Astrocyte of the cerebellum (primary cell): Measurements from ENCODE around the gene PRXL2C.
"Not testable (repeated sequence)": the region's sequence is repeated elsewhere in the genome, so short reads cannot be mapped to it uniquely, and the experiment has no call there.

ENCODE experiments used
- DNase-seq: peaks from one replicate; pipeline ENCODE4 v3.0.0-alpha.2; 2011; ENCODE audit warnings: low read depth
- H3K4me3 ChIP-seq: 2 replicates; pipeline ENCODE4 v1.5.1; 2011; ENCODE audit warnings: mild to moderate bottlenecking, low read depth, low read length, moderate library complexity
- CTCF ChIP-seq: IDR thresholded peaks from 2 replicates; pipeline ENCODE4 v1.5.1; 2012; ENCODE audit warnings: low read length, low read depth, moderate library complexity, mild to moderate bottlenecking; ENCODE audit errors: missing control alignments
- in situ Hi-C: cut with HindIII; loops from 2 replicates; pipeline ENCODE4 v1.10.0; 2017; ENCODE audit warnings: low sequenced_read_pairs

PRXL2C gene, protein sequence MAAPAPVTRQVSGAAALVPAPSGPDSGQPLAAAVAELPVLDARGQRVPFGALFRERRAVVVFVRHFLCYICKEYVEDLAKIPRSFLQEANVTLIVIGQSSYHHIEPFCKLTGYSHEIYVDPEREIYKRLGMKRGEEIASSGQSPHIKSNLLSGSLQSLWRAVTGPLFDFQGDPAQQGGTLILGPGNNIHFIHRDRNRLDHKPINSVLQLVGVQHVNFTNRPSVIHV

DNA sequence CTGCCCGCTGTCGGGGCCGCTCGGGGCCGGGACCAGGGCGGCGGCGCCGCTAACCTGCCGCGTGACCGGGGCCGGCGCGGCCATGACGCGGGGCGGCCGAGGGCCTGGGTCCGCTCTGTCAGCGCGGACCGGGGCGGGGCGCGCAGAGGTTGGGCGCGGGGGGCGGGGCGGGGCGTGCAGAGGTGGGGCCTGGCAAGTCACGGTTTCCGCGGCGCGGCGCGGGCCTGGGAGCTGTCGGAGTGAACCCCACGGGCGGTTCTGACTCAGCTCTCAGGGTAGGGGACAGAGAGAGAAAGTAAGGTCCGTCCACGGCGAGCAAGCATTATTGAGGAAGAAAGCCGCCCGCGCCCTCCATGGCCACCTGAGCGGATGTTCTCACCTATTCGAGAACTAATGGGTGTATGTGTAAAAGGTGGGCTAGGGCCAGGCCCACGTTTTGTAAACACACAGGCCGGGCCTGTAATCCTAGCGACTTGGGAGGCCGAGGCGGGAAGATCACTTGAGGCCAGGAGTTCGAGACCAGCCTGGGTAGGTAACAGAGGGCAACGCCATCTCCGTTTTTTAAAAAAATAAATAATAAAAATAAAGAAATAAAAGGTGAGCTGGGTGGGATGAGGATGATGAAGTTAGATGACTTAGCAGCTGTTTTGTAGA, at the start of gene PRXL2C:
PRXL2C (minus strand) TSS at position 120 of the 654 bp plus-strand sequence; CDS start at position 84, 36 bp downstream.
- peak within 1 kb of the TSS; percentile 50 for H3K4me3 ChIP-seq
- in situ Hi-C loops = no loop called here
- DNase-seq = peak; percentile 12
- TF ChIP-seq CTCF = no peak

GRCh38 chr9:96700721-96701375, 45.7 kb upstream of the PRXL2C start:
- H3K4me3 ChIP-seq, in situ Hi-C loops, DNase-seq: not testable (repeated sequence)

- no peak for DNase-seq
- no peak overlapping the region for H3K4me3 ChIP-seq
- TF ChIP-seq CTCF = no peak
- in situ Hi-C loops = no loop called here
These were observed 36.2 kb upstream of the PRXL2C start for GRCh38 chr9:96691326-96691725.

GRCh38 chr9:96688745-96689464, 33.8 kb upstream of the PRXL2C start:
- in situ Hi-C loops = no loop called here
- no peak overlapping the region for H3K4me3 ChIP-seq
- no peak for DNase-seq
- TF ChIP-seq CTCF = no peak

GRCh38 chr9:96688187-96688586, 33.1 kb upstream of the PRXL2C start:
- TF ChIP-seq CTCF = no peak
- DNase-seq = no peak
- in situ Hi-C loops = no loop called here
- H3K4me3 ChIP-seq = no peak overlapping the region

- TF ChIP-seq CTCF = peak; percentile 69
- H3K4me3 ChIP-seq = peak overlapping the region; percentile 44
- in situ Hi-C loops = no loop called here
- peak; percentile 24 for DNase-seq
These were observed 31.7 kb upstream of the PRXL2C start for GRCh38 chr9:96686638-96687335.
